ENCODE results near the gene ITGAE.
A peak's percentile ranks its signal among the peaks of the same experiment; 100 is the strongest.

ITGAE gene

GRCh38 chr17:3688852-3689261 is 112.1 kb downstream of the ITGAE start:
- Mint-ChIP-seq H3K36me3 (peaks cover 27% of the 10 kb centered on the region), H3K4me3 (peak overlapping the region; percentile 82), H3K27ac (peak overlapping the region; percentile 89), H3K27me3 (no peaks in the 10 kb centered on the region), H3K4me1 (peaks cover 41% of the 10 kb centered on the region), H3K9me3 (no peaks in the 10 kb centered on the region)
- peak; percentile 25 for ATAC-seq (ENCODE audit: low read depth)
- peak in 1 of 2 donors; percentile 59 for DNase-seq (ENCODE audit: low spot score in 2 of 2)

- no peaks in the 10 kb centered on the region for H3K27me3 Mint-ChIP-seq
- DNase-seq (ENCODE audit: low spot score in 2 of 2) (peak in 1 of 2 donors; percentile 57), ATAC-seq (ENCODE audit: low read depth) (peak; percentile 19)
- no peaks in the 10 kb centered on the region for H3K9me3 Mint-ChIP-seq
- peaks cover 27% of the 10 kb centered on the region for H3K36me3 Mint-ChIP-seq
- H3K4me3 Mint-ChIP-seq: peak overlapping the region; percentile 82
- peaks cover 41% of the 10 kb centered on the region for H3K4me1 Mint-ChIP-seq
- H3K27ac Mint-ChIP-seq: peak overlapping the region; percentile 89
Observed at GRCh38 chr17:3688027-3688553, 112.9 kb downstream of the ITGAE start.

GRCh38 chr17:3685174-3685573 is 115.8 kb downstream of the ITGAE start:
- no peaks in the 10 kb centered on the region for H3K9me3 Mint-ChIP-seq
- DNase-seq (ENCODE audit: low spot score in 2 of 2): peak in 1 of 2 donors; percentile 47
- peaks cover 39% of the 10 kb centered on the region for H3K4me1 Mint-ChIP-seq
- H3K27ac Mint-ChIP-seq: peak overlapping the region; percentile 80
- H3K36me3 Mint-ChIP-seq: peaks cover 29% of the 10 kb centered on the region
- no peaks in the 10 kb centered on the region for H3K27me3 Mint-ChIP-seq
- ATAC-seq (ENCODE audit: low read depth): no peak
- no peak overlapping the region for H3K4me3 Mint-ChIP-seq

GRCh38 chr17:3683054-3683511 is 117.9 kb downstream of the ITGAE start:
- ATAC-seq (ENCODE audit: low read depth): peak; percentile 75
- peak overlapping the region; percentile 13 for H3K4me3 Mint-ChIP-seq
- peaks cover 19% of the 10 kb centered on the region for H3K36me3 Mint-ChIP-seq
- H3K4me1 Mint-ChIP-seq: peaks cover 30% of the 10 kb centered on the region
- peak; percentile 74 for DNase-seq (ENCODE audit: low spot score in 2 of 2)
- H3K27me3 Mint-ChIP-seq: no peaks in the 10 kb centered on the region
- H3K9me3 Mint-ChIP-seq: no peaks in the 10 kb centered on the region
- H3K27ac Mint-ChIP-seq: peak overlapping the region; percentile 53

GRCh38 chr17:3682033-3682432 is 119.0 kb downstream of the ITGAE start:
- peaks cover 23% of the 10 kb centered on the region for H3K36me3 Mint-ChIP-seq
- peaks cover 30% of the 10 kb centered on the region for H3K4me1 Mint-ChIP-seq
- no peak overlapping the region for H3K27ac Mint-ChIP-seq
- DNase-seq (ENCODE audit: low spot score in 2 of 2) (no peak), ATAC-seq (ENCODE audit: low read depth) (no peak)
- H3K9me3 Mint-ChIP-seq: no peaks in the 10 kb centered on the region
- no peak overlapping the region for H3K4me3 Mint-ChIP-seq
- H3K27me3 Mint-ChIP-seq: no peaks in the 10 kb centered on the region

- H3K4me1 Mint-ChIP-seq: peaks cover 30% of the 10 kb centered on the region
- no peak overlapping the region for H3K4me3 Mint-ChIP-seq
- H3K9me3 Mint-ChIP-seq: no peaks in the 10 kb centered on the region
- H3K27ac Mint-ChIP-seq: no peak overlapping the region
- peaks cover 23% of the 10 kb centered on the region for H3K36me3 Mint-ChIP-seq
- DNase-seq (ENCODE audit: low spot score in 2 of 2) (no peak), ATAC-seq (ENCODE audit: low read depth) (no peak)
- no peaks in the 10 kb centered on the region for H3K27me3 Mint-ChIP-seq
Observed at GRCh38 chr17:3681565-3681964, 119.4 kb downstream of the ITGAE start.

GRCh38 chr17:3681057-3681456 is 119.9 kb downstream of the ITGAE start:
- Mint-ChIP-seq H3K36me3 (peaks cover 23% of the 10 kb centered on the region), H3K27ac (no peak overlapping the region), H3K4me3 (no peak overlapping the region), H3K4me1 (peaks cover 30% of the 10 kb centered on the region), H3K9me3 (no peaks in the 10 kb centered on the region), H3K27me3 (no peaks in the 10 kb centered on the region)
- ATAC-seq (ENCODE audit: low read depth) (no peak), DNase-seq (ENCODE audit: low spot score in 2 of 2) (no peak)

GRCh38 chr17:3679531-3680126 is 121.4 kb downstream of the ITGAE start:
- no peak overlapping the region for H3K4me3 Mint-ChIP-seq
- peak overlapping the region; percentile 73 for H3K27ac Mint-ChIP-seq
- ATAC-seq (ENCODE audit: low read depth): no peak
- H3K4me1 Mint-ChIP-seq: peaks cover 27% of the 10 kb centered on the region
- DNase-seq (ENCODE audit: low spot score in 2 of 2): no peak
- H3K9me3 Mint-ChIP-seq: no peaks in the 10 kb centered on the region
- peaks cover 26% of the 10 kb centered on the region for H3K36me3 Mint-ChIP-seq
- H3K27me3 Mint-ChIP-seq: no peaks in the 10 kb centered on the region

- DNase-seq (ENCODE audit: low spot score in 2 of 2) (no peak), ATAC-seq (ENCODE audit: low read depth) (no peak)
- H3K4me3 Mint-ChIP-seq: no peak overlapping the region
- H3K36me3 Mint-ChIP-seq: peaks cover 26% of the 10 kb centered on the region
- no peaks in the 10 kb centered on the region for H3K9me3 Mint-ChIP-seq
- H3K4me1 Mint-ChIP-seq: peaks cover 25% of the 10 kb centered on the region
- no peak overlapping the region for H3K27ac Mint-ChIP-seq
- no peaks in the 10 kb centered on the region for H3K27me3 Mint-ChIP-seq
Observed at GRCh38 chr17:3678821-3679530, 122.0 kb downstream of the ITGAE start.

GRCh38 chr17:3678095-3678820 is 122.7 kb downstream of the ITGAE start:
- no peaks in the 10 kb centered on the region for H3K27me3 Mint-ChIP-seq
- H3K4me3 Mint-ChIP-seq: no peak overlapping the region
- no peak overlapping the region for H3K27ac Mint-ChIP-seq
- no peaks in the 10 kb centered on the region for H3K9me3 Mint-ChIP-seq
- no peak for DNase-seq (ENCODE audit: low spot score in 2 of 2)
- H3K4me1 Mint-ChIP-seq: peaks cover 24% of the 10 kb centered on the region
- H3K36me3 Mint-ChIP-seq: peaks cover 25% of the 10 kb centered on the region
- no peak for ATAC-seq (ENCODE audit: low read depth)

- Mint-ChIP-seq H3K27ac (no peak overlapping the region), H3K27me3 (no peaks in the 10 kb centered on the region), H3K36me3 (peaks cover 16% of the 10 kb centered on the region), H3K9me3 (no peaks in the 10 kb centered on the region), H3K4me1 (peaks cover 18% of the 10 kb centered on the region), H3K4me3 (no peak overlapping the region)
- ATAC-seq (ENCODE audit: low read depth) (no peak), DNase-seq (ENCODE audit: low spot score in 2 of 2) (no peak)
Observed at GRCh38 chr17:3675886-3676285, 125.1 kb downstream of the ITGAE start.

GRCh38 chr17:3672571-3672970 is 128.4 kb downstream of the ITGAE start:
- H3K4me3 Mint-ChIP-seq: no peak overlapping the region
- H3K9me3 Mint-ChIP-seq: no peaks in the 10 kb centered on the region
- H3K27ac Mint-ChIP-seq: no peak overlapping the region
- DNase-seq (ENCODE audit: low spot score in 2 of 2): no peak
- ATAC-seq (ENCODE audit: low read depth): no peak
- H3K4me1 Mint-ChIP-seq: peaks cover 15% of the 10 kb centered on the region
- H3K36me3 Mint-ChIP-seq: peaks cover 6% of the 10 kb centered on the region
- H3K27me3 Mint-ChIP-seq: no peaks in the 10 kb centered on the region

- Mint-ChIP-seq H3K27me3 (no peaks in the 10 kb centered on the region), H3K4me3 (peak overlapping the region; percentile 98), H3K4me1 (peaks cover 21% of the 10 kb centered on the region), H3K36me3 (peaks cover 5% of the 10 kb centered on the region), H3K27ac (peak overlapping the region; percentile 97), H3K9me3 (no peaks in the 10 kb centered on the region)
- ATAC-seq (ENCODE audit: low read depth) (no peak), DNase-seq (ENCODE audit: low spot score in 2 of 2) (no peak)
Observed at GRCh38 chr17:3669548-3669947, 131.4 kb downstream of the ITGAE start.

GRCh38 chr17:3669085-3669347 is 132.0 kb downstream of the ITGAE start:
- DNase-seq (ENCODE audit: low spot score in 2 of 2) (no peak), ATAC-seq (ENCODE audit: low read depth) (no peak)
- Mint-ChIP-seq H3K36me3 (peaks cover 5% of the 10 kb centered on the region), H3K4me3 (peak overlapping the region; percentile 98), H3K4me1 (peaks cover 21% of the 10 kb centered on the region), H3K27me3 (no peaks in the 10 kb centered on the region), H3K9me3 (no peaks in the 10 kb centered on the region), H3K27ac (peak overlapping the region; percentile 97)

Measured in memory B cell (primary cell).